Measurements from ENCODE around the gene PLPP3.

DNA sequence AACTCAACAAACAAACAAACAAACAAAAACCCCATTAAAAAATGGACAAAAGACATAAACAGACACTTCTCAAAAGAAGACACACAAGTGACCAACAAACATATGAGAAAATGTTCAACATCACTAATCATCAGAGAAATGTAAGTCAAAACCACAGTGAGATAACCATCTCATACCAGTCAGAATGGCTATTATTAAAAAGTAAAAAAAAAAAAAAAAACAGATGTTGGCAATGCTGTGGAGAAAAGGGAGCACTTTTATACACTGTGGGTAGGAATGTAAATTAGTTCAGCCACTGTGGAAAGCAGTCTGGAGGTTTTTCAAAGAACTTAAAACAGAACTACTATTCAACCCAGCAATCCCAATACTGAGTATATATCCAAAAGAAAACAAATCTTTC lies 94.7 kb downstream of the PLPP3 start:
- no peak for TF ChIP-seq HDAC6 (IDR thresholded peaks at IDR 0.05; ENCODE audit: low read depth, low read length)
- TF ChIP-seq EZH2 (IDR thresholded peaks at IDR 0.05; ENCODE audit: low read depth, low read length, severe bottlenecking), result no peak
- TF ChIP-seq, protein P1, sequence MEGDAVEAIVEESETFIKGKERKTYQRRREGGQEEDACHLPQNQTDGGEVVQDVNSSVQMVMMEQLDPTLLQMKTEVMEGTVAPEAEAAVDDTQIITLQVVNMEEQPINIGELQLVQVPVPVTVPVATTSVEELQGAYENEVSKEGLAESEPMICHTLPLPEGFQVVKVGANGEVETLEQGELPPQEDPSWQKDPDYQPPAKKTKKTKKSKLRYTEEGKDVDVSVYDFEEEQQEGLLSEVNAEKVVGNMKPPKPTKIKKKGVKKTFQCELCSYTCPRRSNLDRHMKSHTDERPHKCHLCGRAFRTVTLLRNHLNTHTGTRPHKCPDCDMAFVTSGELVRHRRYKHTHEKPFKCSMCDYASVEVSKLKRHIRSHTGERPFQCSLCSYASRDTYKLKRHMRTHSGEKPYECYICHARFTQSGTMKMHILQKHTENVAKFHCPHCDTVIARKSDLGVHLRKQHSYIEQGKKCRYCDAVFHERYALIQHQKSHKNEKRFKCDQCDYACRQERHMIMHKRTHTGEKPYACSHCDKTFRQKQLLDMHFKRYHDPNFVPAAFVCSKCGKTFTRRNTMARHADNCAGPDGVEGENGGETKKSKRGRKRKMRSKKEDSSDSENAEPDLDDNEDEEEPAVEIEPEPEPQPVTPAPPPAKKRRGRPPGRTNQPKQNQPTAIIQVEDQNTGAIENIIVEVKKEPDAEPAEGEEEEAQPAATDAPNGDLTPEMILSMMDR (IDR thresholded peaks at IDR 0.05; ENCODE audit: control extremely low read depth in 1 of 3, insufficient read depth in 1 of 3, low read depth in 1 of 3, low read length in 3 of 3), result no peak
- TF ChIP-seq POLR2AphosphoS5 (IDR thresholded peaks at IDR 0.05; ENCODE audit: low read depth, low read length), result no peak
- TF ChIP-seq SIRT6 (IDR thresholded peaks at IDR 0.05; ENCODE audit: low read length), result no peak
- TF ChIP-seq CREB1 (IDR thresholded peaks at IDR 0.05), result no peak
- no peak for TF ChIP-seq SP1 (IDR thresholded peaks at IDR 0.05; ENCODE audit: low read depth, low read length)
- no peak for TF ChIP-seq SRF (IDR thresholded peaks at IDR 0.05; ENCODE audit: low read depth, low read length)
- no peak for TF ChIP-seq POLR2A (IDR thresholded peaks at IDR 0.05; ENCODE audit: control extremely low read depth in 1 of 2, low read depth in 2 of 2, low read length in 2 of 2)
- TF ChIP-seq KDM5A (IDR thresholded peaks at IDR 0.05; ENCODE audit: low read length), result no peak
- no peak for TF ChIP-seq KDM1A (IDR thresholded peaks at IDR 0.05; ENCODE audit: borderline replicate concordance, low read length)
- no peak for TF ChIP-seq PHF8 (conservative IDR thresholded peaks at IDR 0.05; ENCODE audit: low read depth, low read length)

All from H1 (cell line).